ENCODE data around the gene NETO2.

Gene NETO2

GRCh38 chr16:47144559-47144877 is 773 bp upstream of the NETO2 start (continued):
- TF ChIP-seq TSHZ2 (CRISPR knock-in tag; IDR thresholded peaks at IDR 0.05), result no peak
- TF ChIP-seq, protein P1, sequence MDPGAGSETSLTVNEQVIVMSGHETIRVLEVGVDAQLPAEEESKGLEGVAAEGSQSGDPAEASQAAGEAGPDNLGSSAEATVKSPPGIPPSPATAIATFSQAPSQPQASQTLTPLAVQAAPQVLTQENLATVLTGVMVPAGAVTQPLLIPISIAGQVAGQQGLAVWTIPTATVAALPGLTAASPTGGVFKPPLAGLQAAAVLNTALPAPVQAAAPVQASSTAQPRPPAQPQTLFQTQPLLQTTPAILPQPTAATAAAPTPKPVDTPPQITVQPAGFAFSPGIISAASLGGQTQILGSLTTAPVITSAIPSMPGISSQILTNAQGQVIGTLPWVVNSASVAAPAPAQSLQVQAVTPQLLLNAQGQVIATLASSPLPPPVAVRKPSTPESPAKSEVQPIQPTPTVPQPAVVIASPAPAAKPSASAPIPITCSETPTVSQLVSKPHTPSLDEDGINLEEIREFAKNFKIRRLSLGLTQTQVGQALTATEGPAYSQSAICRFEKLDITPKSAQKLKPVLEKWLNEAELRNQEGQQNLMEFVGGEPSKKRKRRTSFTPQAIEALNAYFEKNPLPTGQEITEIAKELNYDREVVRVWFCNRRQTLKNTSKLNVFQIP (CRISPR knock-in tag; IDR thresholded peaks at IDR 0.05; ENCODE audit: borderline replicate concordance, low read depth), result no peak

DNA sequence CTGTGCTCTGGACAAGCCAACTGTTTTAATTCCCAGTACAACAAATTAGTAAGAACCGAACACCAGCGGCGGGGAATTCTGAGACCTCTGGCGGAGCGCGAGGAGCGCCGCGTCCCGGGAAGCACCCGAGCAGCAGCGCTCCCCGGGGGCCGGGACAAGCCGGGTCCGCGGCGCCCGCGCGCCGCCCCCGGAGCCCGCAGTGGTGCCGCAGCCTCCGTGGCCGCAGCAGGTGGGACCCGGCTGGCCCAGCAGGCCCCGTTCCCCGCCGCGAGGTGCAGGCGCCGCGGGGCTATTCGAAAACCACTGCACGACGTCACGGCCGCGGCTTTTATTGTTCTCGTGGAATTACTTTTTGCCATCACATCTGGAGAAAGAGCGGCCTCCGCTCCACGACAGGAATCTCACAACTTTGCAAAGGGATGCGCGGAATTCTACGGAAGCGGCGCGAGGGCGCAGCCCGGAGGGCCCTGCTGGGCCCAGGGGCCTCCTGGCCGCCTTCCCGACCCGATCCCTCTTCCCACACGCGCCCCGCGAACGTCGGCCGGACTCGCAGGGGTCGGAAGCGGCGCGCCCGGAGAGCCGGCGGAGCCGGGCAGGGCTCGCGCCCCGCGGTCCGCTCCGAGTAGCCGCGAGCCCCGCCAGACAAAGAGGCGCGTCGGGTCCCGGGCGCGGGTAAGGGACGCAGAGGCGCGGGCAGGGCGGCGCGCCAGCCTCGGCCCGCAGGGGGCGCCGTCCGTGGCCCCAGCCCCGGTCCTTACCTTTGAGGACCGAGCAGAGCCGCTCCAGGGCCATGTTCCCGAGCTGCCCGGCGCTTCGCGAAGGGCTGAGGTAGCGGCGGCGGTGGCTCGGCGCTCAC is 696 bp downstream of the NETO2 start:
- TF ChIP-seq CSDC2 (CRISPR knock-in tag; IDR thresholded peaks at IDR 0.05) (no peak), RARB (CRISPR knock-in tag; IDR thresholded peaks at IDR 0.05) (no peak), SNAI2 (CRISPR knock-in tag; IDR thresholded peaks at IDR 0.05) (no peak), GLIS3 (CRISPR knock-in tag; IDR thresholded peaks at IDR 0.05) (no peak), ZNF565 (CRISPR knock-in tag; conservative IDR thresholded peaks at IDR 0.05; ENCODE audit: low read depth) (no peak), ZFP3 (CRISPR knock-in tag; IDR thresholded peaks at IDR 0.05) (no peak), CSRNP3 (CRISPR knock-in tag; IDR thresholded peaks at IDR 0.05) (no peak), ZFP30 (CRISPR knock-in tag; IDR thresholded peaks at IDR 0.05) (no peak), PPARA (CRISPR knock-in tag; IDR thresholded peaks at IDR 0.05; ENCODE audit: borderline replicate concordance) (no peak), ISL1 (CRISPR knock-in tag; IDR thresholded peaks at IDR 0.05) (no peak), ESRRG (CRISPR knock-in tag; IDR thresholded peaks at IDR 0.05) (no peak), TSHZ2 (CRISPR knock-in tag; IDR thresholded peaks at IDR 0.05) (no peak), OSR1 (CRISPR knock-in tag; IDR thresholded peaks at IDR 0.05) (no peak), ZNF8 (CRISPR knock-in tag; IDR thresholded peaks at IDR 0.05) (no peak), ARNTL (CRISPR knock-in tag; IDR thresholded peaks at IDR 0.05; ENCODE audit: borderline replicate concordance, low read depth) (no peak)
- TF ChIP-seq, protein P2, sequence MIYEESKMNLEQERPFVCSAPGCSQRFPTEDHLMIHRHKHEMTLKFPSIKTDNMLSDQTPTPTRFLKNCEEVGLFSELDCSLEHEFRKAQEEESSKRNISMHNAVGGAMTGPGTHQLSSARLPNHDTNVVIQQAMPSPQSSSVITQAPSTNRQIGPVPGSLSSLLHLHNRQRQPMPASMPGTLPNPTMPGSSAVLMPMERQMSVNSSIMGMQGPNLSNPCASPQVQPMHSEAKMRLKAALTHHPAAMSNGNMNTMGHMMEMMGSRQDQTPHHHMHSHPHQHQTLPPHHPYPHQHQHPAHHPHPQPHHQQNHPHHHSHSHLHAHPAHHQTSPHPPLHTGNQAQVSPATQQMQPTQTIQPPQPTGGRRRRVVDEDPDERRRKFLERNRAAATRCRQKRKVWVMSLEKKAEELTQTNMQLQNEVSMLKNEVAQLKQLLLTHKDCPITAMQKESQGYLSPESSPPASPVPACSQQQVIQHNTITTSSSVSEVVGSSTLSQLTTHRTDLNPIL (CRISPR knock-in tag; IDR thresholded peaks at IDR 0.05; ENCODE audit: low read depth), result no peak
- TF ChIP-seq, protein P3, sequence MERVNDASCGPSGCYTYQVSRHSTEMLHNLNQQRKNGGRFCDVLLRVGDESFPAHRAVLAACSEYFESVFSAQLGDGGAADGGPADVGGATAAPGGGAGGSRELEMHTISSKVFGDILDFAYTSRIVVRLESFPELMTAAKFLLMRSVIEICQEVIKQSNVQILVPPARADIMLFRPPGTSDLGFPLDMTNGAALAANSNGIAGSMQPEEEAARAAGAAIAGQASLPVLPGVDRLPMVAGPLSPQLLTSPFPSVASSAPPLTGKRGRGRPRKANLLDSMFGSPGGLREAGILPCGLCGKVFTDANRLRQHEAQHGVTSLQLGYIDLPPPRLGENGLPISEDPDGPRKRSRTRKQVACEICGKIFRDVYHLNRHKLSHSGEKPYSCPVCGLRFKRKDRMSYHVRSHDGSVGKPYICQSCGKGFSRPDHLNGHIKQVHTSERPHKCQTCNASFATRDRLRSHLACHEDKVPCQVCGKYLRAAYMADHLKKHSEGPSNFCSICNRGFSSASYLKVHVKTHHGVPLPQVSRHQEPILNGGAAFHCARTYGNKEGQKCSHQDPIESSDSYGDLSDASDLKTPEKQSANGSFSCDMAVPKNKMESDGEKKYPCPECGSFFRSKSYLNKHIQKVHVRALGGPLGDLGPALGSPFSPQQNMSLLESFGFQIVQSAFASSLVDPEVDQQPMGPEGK (CRISPR knock-in tag; IDR thresholded peaks at IDR 0.05; ENCODE audit: borderline replicate concordance), result no peak
- TF ChIP-seq, protein P1 (CRISPR knock-in tag; IDR thresholded peaks at IDR 0.05; ENCODE audit: borderline replicate concordance, low read depth), result no peak
- ATAC-seq, result peak; percentile 75
